ENCODE measurements around the gene PDCD1.

PDCD1 gene

DNA sequence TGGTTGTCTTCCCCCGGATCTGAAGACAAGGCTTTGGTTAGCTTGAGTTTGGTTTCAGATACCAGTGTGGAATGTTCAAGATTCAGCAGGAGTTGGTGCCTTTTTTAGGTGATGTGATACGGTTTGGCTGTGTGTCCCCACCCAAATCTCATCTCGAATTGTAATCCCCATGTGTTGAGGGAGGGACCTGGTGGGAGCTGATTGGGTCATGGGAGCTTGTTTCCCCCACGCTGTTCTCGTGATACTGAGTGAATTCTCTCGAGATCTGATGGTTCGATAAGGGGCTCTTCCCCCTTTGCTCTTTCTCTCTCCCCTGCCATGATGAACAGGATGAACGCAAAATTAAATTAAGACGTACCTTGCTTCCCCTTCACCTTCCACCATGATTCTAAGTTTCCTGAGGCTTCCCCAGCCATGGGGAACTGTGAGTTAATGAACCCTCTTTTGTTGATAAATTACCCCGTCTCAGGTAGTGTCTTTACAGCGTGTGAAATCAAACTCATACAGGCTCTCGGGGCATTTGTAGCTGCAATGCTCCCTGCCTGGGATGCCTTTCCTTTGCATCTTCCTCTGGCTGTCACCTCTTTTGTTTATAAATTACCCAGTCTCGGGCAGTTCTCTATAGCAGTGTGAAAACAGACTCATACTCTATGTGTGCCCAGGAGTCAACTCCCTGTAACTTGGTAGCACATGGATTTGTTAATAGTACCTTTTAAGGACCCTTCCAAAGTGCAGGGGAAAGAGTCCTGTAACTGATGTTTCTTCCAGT is 21.3 kb downstream of the PDCD1 start (continued):
- TF ChIP-seq GLI2 (tag by site-specific recombination; IDR thresholded peaks at IDR 0.05; ENCODE audit: borderline replicate concordance, low read depth) (no peak), HOXC10 (CRISPR knock-in tag; IDR thresholded peaks at IDR 0.05) (no peak), ZNF658 (tag by site-specific recombination; IDR thresholded peaks at IDR 0.05) (no peak), ZNF157 (tag by site-specific recombination; IDR thresholded peaks at IDR 0.05) (no peak), ZNF302 (tag by site-specific recombination; IDR thresholded peaks at IDR 0.05; ENCODE audit: low read depth) (no peak), ZFHX2 (tag by site-specific recombination; conservative IDR thresholded peaks at IDR 0.05) (no peak)
- TF ChIP-seq, protein P1, sequence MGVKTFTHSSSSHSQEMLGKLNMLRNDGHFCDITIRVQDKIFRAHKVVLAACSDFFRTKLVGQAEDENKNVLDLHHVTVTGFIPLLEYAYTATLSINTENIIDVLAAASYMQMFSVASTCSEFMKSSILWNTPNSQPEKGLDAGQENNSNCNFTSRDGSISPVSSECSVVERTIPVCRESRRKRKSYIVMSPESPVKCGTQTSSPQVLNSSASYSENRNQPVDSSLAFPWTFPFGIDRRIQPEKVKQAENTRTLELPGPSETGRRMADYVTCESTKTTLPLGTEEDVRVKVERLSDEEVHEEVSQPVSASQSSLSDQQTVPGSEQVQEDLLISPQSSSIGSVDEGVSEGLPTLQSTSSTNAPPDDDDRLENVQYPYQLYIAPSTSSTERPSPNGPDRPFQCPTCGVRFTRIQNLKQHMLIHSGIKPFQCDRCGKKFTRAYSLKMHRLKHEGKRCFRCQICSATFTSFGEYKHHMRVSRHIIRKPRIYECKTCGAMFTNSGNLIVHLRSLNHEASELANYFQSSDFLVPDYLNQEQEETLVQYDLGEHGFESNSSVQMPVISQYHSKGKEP (tag by site-specific recombination; IDR thresholded peaks at IDR 0.05), result no peak
- TF ChIP-seq, protein P2, sequence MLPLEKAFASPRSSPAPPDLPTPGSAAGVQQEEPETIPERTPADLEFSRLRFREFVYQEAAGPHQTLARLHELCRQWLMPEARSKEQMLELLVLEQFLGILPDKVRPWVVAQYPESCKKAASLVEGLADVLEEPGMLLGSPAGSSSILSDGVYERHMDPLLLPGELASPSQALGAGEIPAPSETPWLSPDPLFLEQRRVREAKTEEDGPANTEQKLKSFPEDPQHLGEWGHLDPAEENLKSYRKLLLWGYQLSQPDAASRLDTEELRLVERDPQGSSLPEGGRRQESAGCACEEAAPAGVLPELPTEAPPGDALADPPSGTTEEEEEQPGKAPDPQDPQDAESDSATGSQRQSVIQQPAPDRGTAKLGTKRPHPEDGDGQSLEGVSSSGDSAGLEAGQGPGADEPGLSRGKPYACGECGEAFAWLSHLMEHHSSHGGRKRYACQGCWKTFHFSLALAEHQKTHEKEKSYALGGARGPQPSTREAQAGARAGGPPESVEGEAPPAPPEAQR (tag by site-specific recombination; IDR thresholded peaks at IDR 0.05), result no peak

GRCh38 chr2:241836292-241836691 is 22.4 kb downstream of the PDCD1 start:
- ChIA-PET CTCF (interaction anchor here (0.7 to 1.7 kb wide), 4 partner anchors 32 to 110 kb away, joined by 3 to 5 read pairs (median 4); no protein-coding TSS in a partner anchor), POLR2A (interaction anchor here (0.6 kb wide), 1 partner anchor 8 kb away, joined by 4 read pairs; no protein-coding TSS in a partner anchor)
- no peak overlapping the region for H3K27ac ChIP-seq (ENCODE audit: extremely low read depth, low read depth, low read length)

More at GRCh38 chr2:241836292-241836691, 22.4 kb downstream of the PDCD1 start:
- no peak overlapping the region for H3K4me3 ChIP-seq (ENCODE audit: low read depth, low read length)
- no peaks in the 10 kb centered on the region for H3K4me1 ChIP-seq (ENCODE audit: control insufficient read depth, insufficient read depth, low read length)
- no peak for TF ChIP-seq TRIM28 (IDR thresholded peaks at IDR 0.05; ENCODE audit: borderline replicate concordance, low read length)
- TF ChIP-seq GLI4 (tag by site-specific recombination; IDR thresholded peaks at IDR 0.05), result no peak
- TF ChIP-seq IKZF3 (tag by site-specific recombination; IDR thresholded peaks at IDR 0.05), result no peak
- TF ChIP-seq ZNF555 (tag by site-specific recombination; conservative IDR thresholded peaks at IDR 0.05), result no peak
- no peak for TF ChIP-seq ZNF530 (tag by site-specific recombination; IDR thresholded peaks at IDR 0.05; ENCODE audit: low read depth)
- TF ChIP-seq ZNF677 (tag by site-specific recombination; IDR thresholded peaks at IDR 0.05), result no peak
- TF ChIP-seq ZIC2 (tag by site-specific recombination; IDR thresholded peaks at IDR 0.05), result no peak
- TF ChIP-seq ZFP41 (tag by site-specific recombination; IDR thresholded peaks at IDR 0.05; ENCODE audit: borderline replicate concordance), result no peak
- TF ChIP-seq ZFP37 (tag by site-specific recombination; IDR thresholded peaks at IDR 0.05), result no peak
- TF ChIP-seq, protein P3, sequence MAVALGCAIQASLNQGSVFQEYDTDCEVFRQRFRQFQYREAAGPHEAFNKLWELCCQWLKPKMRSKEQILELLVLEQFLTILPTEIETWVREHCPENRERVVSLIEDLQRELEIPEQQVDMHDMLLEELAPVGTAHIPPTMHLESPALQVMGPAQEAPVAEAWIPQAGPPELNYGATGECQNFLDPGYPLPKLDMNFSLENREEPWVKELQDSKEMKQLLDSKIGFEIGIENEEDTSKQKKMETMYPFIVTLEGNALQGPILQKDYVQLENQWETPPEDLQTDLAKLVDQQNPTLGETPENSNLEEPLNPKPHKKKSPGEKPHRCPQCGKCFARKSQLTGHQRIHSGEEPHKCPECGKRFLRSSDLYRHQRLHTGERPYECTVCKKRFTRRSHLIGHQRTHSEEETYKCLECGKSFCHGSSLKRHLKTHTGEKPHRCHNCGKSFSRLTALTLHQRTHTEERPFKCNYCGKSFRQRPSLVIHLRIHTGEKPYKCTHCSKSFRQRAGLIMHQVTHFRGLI (tag by site-specific recombination; IDR thresholded peaks at IDR 0.05), result no peak
- TF ChIP-seq ZNF558 (tag by site-specific recombination; IDR thresholded peaks at IDR 0.05), result no peak
- no peak for TF ChIP-seq ZNF48 (tag by site-specific recombination; IDR thresholded peaks at IDR 0.05)
- TF ChIP-seq ZNF416 (tag by site-specific recombination; IDR thresholded peaks at IDR 0.05), result no peak
- TF ChIP-seq, protein P4, sequence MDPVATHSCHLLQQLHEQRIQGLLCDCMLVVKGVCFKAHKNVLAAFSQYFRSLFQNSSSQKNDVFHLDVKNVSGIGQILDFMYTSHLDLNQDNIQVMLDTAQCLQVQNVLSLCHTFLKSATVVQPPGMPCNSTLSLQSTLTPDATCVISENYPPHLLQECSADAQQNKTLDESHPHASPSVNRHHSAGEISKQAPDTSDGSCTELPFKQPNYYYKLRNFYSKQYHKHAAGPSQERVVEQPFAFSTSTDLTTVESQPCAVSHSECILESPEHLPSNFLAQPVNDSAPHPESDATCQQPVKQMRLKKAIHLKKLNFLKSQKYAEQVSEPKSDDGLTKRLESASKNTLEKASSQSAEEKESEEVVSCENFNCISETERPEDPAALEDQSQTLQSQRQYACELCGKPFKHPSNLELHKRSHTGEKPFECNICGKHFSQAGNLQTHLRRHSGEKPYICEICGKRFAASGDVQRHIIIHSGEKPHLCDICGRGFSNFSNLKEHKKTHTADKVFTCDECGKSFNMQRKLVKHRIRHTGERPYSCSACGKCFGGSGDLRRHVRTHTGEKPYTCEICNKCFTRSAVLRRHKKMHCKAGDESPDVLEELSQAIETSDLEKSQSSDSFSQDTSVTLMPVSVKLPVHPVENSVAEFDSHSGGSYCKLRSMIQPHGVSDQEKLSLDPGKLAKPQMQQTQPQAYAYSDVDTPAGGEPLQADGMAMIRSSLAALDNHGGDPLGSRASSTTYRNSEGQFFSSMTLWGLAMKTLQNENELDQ (tag by site-specific recombination; IDR thresholded peaks at IDR 0.05; ENCODE audit: low read depth), result no peak
- TF ChIP-seq ZNF623 (tag by site-specific recombination; IDR thresholded peaks at IDR 0.05), result no peak
- no peak for TF ChIP-seq SETDB1 (IDR thresholded peaks at IDR 0.05; ENCODE audit: insufficient read length, low read length)
- TF ChIP-seq ZNF707 (tag by site-specific recombination; IDR thresholded peaks at IDR 0.05), result no peak
- no peaks in the 10 kb centered on the region for H3K36me3 ChIP-seq (ENCODE audit: control insufficient read depth in 2 of 2, insufficient read depth in 1 of 2, low read length in 2 of 2)
- no peaks in the 10 kb centered on the region for H3K9me3 ChIP-seq (ENCODE audit: control insufficient read depth, insufficient read depth, low read depth, low read length)

Data from HEK293 (cell line).